Naive thymus-derived CD4-positive, alpha-beta T cell (primary cell): ENCODE data around the gene MAPKAP1. TPM values are rescaled to one million over a fixed set of nuclear protein-coding genes. Genes with fewer than 3 reads are reported as not detected.

Source experiments
- ATAC-seq: fragments of 150-1000 bp; cut with Tn5 transposase; 2 replicates; pipeline ENCODE4 v1.10.0; 2021; ENCODE audit warnings: mild to moderate bottlenecking, moderate library complexity
- CTCF ChIA-PET: fragments of 350-600 bp; sonication (Branson Sonifier 250); formaldehyde crosslinking; loops from one replicate; lab custom pipeline; 2021; ENCODE audit warnings: antibody characterized with exemption; lab: Charles Lee
- POLR2A ChIA-PET: fragments of 350-600 bp; sonication (Branson Sonifier 250); formaldehyde crosslinking; loops from one replicate; lab custom pipeline; 2021; ENCODE audit warnings: antibody characterized with exemption, inconsistent platforms; lab: Charles Lee
- DNase-seq, 9 donors: peaks; one replicate each; pipeline versions ENCODE4 v3.0.0 to v3.0.0-alpha.2; 2020 to 2022; ENCODE audit warnings: mixed read lengths in 1 of 9
- H3K27ac ChIP-seq: one replicate; pipeline ENCODE4 v1.7.0; 2013; ENCODE audit warnings: mild to moderate bottlenecking, low read depth, low read length, moderate library complexity
- H3K27me3 ChIP-seq, 2 donors: one replicate each; pipeline ENCODE4 v1.7.0; 2013; ENCODE audit warnings: low read length in 2 of 2, mild to moderate bottlenecking in 2 of 2, moderate library complexity in 2 of 2; ENCODE audit not compliant: control insufficient read depth in 2 of 2, insufficient read depth in 2 of 2
- H3K36me3 ChIP-seq, 3 experiments: 1 replicate in 2 of 3; 2 replicates in 1 of 3; pipeline ENCODE4 v1.7.0; 2013; ENCODE audit warnings: low read length in 3 of 3, mild to moderate bottlenecking in 3 of 3, moderate library complexity in 1 of 3; ENCODE audit not compliant: insufficient read depth in 3 of 3, control insufficient read depth in 2 of 3
- H3K4me1 ChIP-seq, 2 donors: one replicate each; pipeline ENCODE4 v1.7.0; 2013; ENCODE audit warnings: low read length in 2 of 2, mild to moderate bottlenecking in 2 of 2, moderate library complexity in 1 of 2; ENCODE audit not compliant: control insufficient read depth in 2 of 2, insufficient read depth in 2 of 2
- H3K4me3 ChIP-seq: 2 replicates; pipeline ENCODE4 v1.7.0; 2013; ENCODE audit warnings: mild to moderate bottlenecking, low read length
- H3K9me3 ChIP-seq, 3 experiments: 1 replicate in 2 of 3; 2 replicates in 1 of 3; pipeline ENCODE4 v1.7.0; 2013; ENCODE audit warnings: low read length in 3 of 3; ENCODE audit not compliant: control insufficient read depth in 2 of 3
- H3K27ac Mint-ChIP-seq, 9 donors: one replicate each; pipeline ENCODE4 v1.8.0; 2020 to 2022; ENCODE audit warnings: mixed read lengths in 9 of 9, mild to moderate bottlenecking in 8 of 9, moderate library complexity in 5 of 9, inconsistent platforms in 2 of 9
- H3K27me3 Mint-ChIP-seq, 5 donors: one replicate each; pipeline ENCODE4 v1.8.0; 2021 to 2022; ENCODE audit warnings: mixed read lengths in 5 of 5, mild to moderate bottlenecking in 1 of 5
- H3K36me3 Mint-ChIP-seq, 5 donors: one replicate each; pipeline ENCODE4 v1.8.0; 2020 to 2022; ENCODE audit warnings: mixed read lengths in 5 of 5, mild to moderate bottlenecking in 3 of 5, inconsistent platforms in 1 of 5
- H3K4me1 Mint-ChIP-seq, 7 donors: one replicate each; pipeline ENCODE4 v1.8.0; 2020 to 2022; ENCODE audit warnings: mixed read lengths in 7 of 7, mild to moderate bottlenecking in 3 of 7, inconsistent platforms in 1 of 7
- H3K4me3 Mint-ChIP-seq, 10 donors: one replicate each; pipeline ENCODE4 v1.8.0; 2020 to 2022; ENCODE audit warnings: mild to moderate bottlenecking in 10 of 10, mixed read lengths in 10 of 10, moderate library complexity in 6 of 10, inconsistent platforms in 2 of 10
- H3K9me3 Mint-ChIP-seq, 11 donors: one replicate each; pipeline ENCODE4 v1.8.0; 2020 to 2022; ENCODE audit warnings: mixed read lengths in 11 of 11, mild to moderate bottlenecking in 4 of 11, inconsistent platforms in 1 of 11, moderate library complexity in 1 of 11
- intact Hi-C, 2 donors: fragments of 100-400 bp; cut with micrococcal nuclease; formaldehyde crosslinking; loops; one replicate each; pipeline ENCODE4 v1.15.1; 2023
- polyA plus RNA-seq, 2 donors: library from polyadenylated mRNA; unstranded; fragments of 300-500 nt; fragmentation: Illumina TruSeq; gene quantifications; one replicate each; pipeline ENCODE4 v1.2.3, GENCODE V29; 2021
- total RNA-seq, 6 experiments: library from RNA in 5 of 6; stranded (reverse) in 5 of 6; gene quantifications; 1 replicate in 5 of 6; 2 replicates in 1 of 6; pipeline ENCODE4 v1.2.3 and lab custom pipeline; 2021 to 2026

Gene MAPKAP1
- total RNA-seq (10 to 100 TPM; 41.3 to 63.8 (median 55.8) TPM), polyA plus RNA-seq (10 to 100 TPM; 52.5 to 73.6 TPM), total RNA-seq (lab: John Stamatoyannopoulos, UW) (72.7 reads per million, percentile 79 among the genes with 10 or more reads in this experiment)

- Mint-ChIP-seq H3K27me3 (peaks cover 0 to 6% (median 0%) of the 10 kb centered on the region in 5 donors), H3K9me3 (peaks cover 0 to 2% (median 0%) of the 10 kb centered on the region in 11 donors), H3K36me3 (peaks cover 0 to 8% (median 3%) of the 10 kb centered on the region in 5 donors), H3K27ac (peak within 1 kb of the TSS; percentile 73 to 94 (median 87)), H3K4me3 (peak within 1 kb of the TSS; percentile 84 to 93 (median 88)), H3K4me1 (peaks cover 21 to 59% (median 45%) of the 10 kb centered on the region in 7 donors)
- ChIA-PET POLR2A (interaction anchor here (0.6 to 1.8 kb wide), 8 partner anchors 9 to 123 kb away, joined by 3 to 6 read pairs (median 4); no protein-coding TSS in a partner anchor), CTCF (interaction anchor here (0.7 kb wide), 1 partner anchor 122 kb away, joined by 3 read pairs; no protein-coding TSS in a partner anchor)
- Histone ChIP-seq H3K4me1 (peaks cover 19 to 24% of the 10 kb centered on the region in 2 donors), H3K27me3 (no peaks in the 10 kb centered on the region), H3K4me3 (peak within 1 kb of the TSS; percentile 68), H3K27ac (peak within 1 kb of the TSS; percentile 77), H3K9me3 (no peaks in the 10 kb centered on the region), H3K36me3 (peaks cover 0 to 3% (median 0%) of the 10 kb centered on the region in 3 experiments)
- intact Hi-C loops, result loop anchor here (1.0 to 5.0 kb wide), 5 partner anchors 39 to 705 kb away; partner anchors contain the start of gene HSPA5 (in 1 of the 2)
- ATAC-seq, result peak; percentile 99
- DNase-seq, result peak; percentile 75 to 95 (median 84)
Observed at GRCh38 chr9:125706651-125707471, at the start of gene MAPKAP1. Gene MAPKAP1 (minus strand): TSS chr9:125707208. CDS start chr9:125672574, 34,634 bp downstream.

- Histone ChIP-seq H3K27me3 (no peaks in the 10 kb centered on the region), H3K9me3 (no peaks in the 10 kb centered on the region), H3K4me1 (no peaks in the 10 kb centered on the region), H3K4me3 (no peak overlapping the region), H3K27ac (no peak overlapping the region), H3K36me3 (no peaks in the 10 kb centered on the region)
- H3K27me3 Mint-ChIP-seq, result no peaks in the 10 kb centered on the region
- H3K27ac Mint-ChIP-seq, result no peak overlapping the region
- peaks cover 0 to 59% (median 37%) of the 10 kb centered on the region in 7 donors for H3K4me1 Mint-ChIP-seq
- intact Hi-C loops, result no loop called here
- ChIA-PET CTCF (interaction anchor here (0.7 kb wide), 1 partner anchor 56 kb away, joined by 3 read pairs; no protein-coding TSS in a partner anchor), POLR2A (no interaction called here)
- H3K4me3 Mint-ChIP-seq, result no peak overlapping the region
- H3K36me3 Mint-ChIP-seq, result no peaks in the 10 kb centered on the region
- DNase-seq (no peak), ATAC-seq (no peak)
- H3K9me3 Mint-ChIP-seq, result no peaks in the 10 kb centered on the region
Observed at GRCh38 chr9:125756518-125756917, 49.5 kb upstream of the MAPKAP1 start.

- Histone ChIP-seq H3K4me3 (no peak overlapping the region), H3K4me1 (no peaks in the 10 kb centered on the region), H3K9me3 (no peaks in the 10 kb centered on the region), H3K27ac (no peak overlapping the region), H3K36me3 (no peaks in the 10 kb centered on the region), H3K27me3 (no peaks in the 10 kb centered on the region)
- Mint-ChIP-seq H3K27me3 (no peaks in the 10 kb centered on the region), H3K36me3 (peaks cover 0 to under 1% (median 0%) of the 10 kb centered on the region in 5 donors), H3K4me1 (peaks cover 7 to 69% (median 48%) of the 10 kb centered on the region in 7 donors), H3K9me3 (no peaks in the 10 kb centered on the region), H3K4me3 (no peak overlapping the region), H3K27ac (no peak overlapping the region)
- intact Hi-C loops, result no loop called here
- DNase-seq (no peak), ATAC-seq (no peak)
- ChIA-PET CTCF (interaction anchor here (0.7 kb wide), 1 partner anchor 109 kb away, joined by 3 read pairs; no protein-coding TSS in a partner anchor), POLR2A (no interaction called here)
Observed at GRCh38 chr9:125755340-125755739, 48.3 kb upstream of the MAPKAP1 start.

- POLR2A ChIA-PET, result no interaction called here
- no peak overlapping the region for H3K27ac ChIP-seq
- no peaks in the 10 kb centered on the region for H3K9me3 ChIP-seq
- no peak for ATAC-seq
- H3K4me3 Mint-ChIP-seq, result no peak overlapping the region
- no peaks in the 10 kb centered on the region for H3K36me3 ChIP-seq
- CTCF ChIA-PET, result interaction anchor here (0.7 kb wide), 1 partner anchor 37 kb away, joined by 4 read pairs; no protein-coding TSS in a partner anchor
- peaks cover 0 to under 1% of the 10 kb centered on the region in 2 donors for H3K4me1 ChIP-seq
- intact Hi-C loops, result no loop called here
- H3K36me3 Mint-ChIP-seq, result peaks cover 0 to 5% (median 0%) of the 10 kb centered on the region in 5 donors
- no peaks in the 10 kb centered on the region for H3K27me3 Mint-ChIP-seq
- H3K4me3 ChIP-seq, result no peak overlapping the region
- peaks cover 18 to 69% (median 50%) of the 10 kb centered on the region in 7 donors for H3K4me1 Mint-ChIP-seq
- H3K9me3 Mint-ChIP-seq, result no peaks in the 10 kb centered on the region
- peak overlapping the region in 1 of 9 donors; percentile 49 for H3K27ac Mint-ChIP-seq
- DNase-seq, result no peak
- H3K27me3 ChIP-seq, result no peaks in the 10 kb centered on the region
Observed at GRCh38 chr9:125754096-125754495, 47.1 kb upstream of the MAPKAP1 start.

- no peak for ATAC-seq
- no peak overlapping the region for H3K4me3 ChIP-seq
- CTCF ChIA-PET, result no interaction called here
- Mint-ChIP-seq H3K27ac (peak overlapping the region in 3 of 9 donors; percentile 7 to 17 (median 13)), H3K9me3 (no peaks in the 10 kb centered on the region), H3K27me3 (no peaks in the 10 kb centered on the region), H3K36me3 (peaks cover 0 to 5% (median 0%) of the 10 kb centered on the region in 5 donors), H3K4me3 (no peak overlapping the region), H3K4me1 (peaks cover 21 to 63% (median 43%) of the 10 kb centered on the region in 7 donors)
- intact Hi-C loops, result no loop called here
- no peak for DNase-seq
- H3K36me3 ChIP-seq, result peaks cover 0 to 8% (median 0%) of the 10 kb centered on the region in 3 experiments
- H3K27ac ChIP-seq, result no peak overlapping the region
- peaks cover 0 to 4% of the 10 kb centered on the region in 2 donors for H3K4me1 ChIP-seq
- POLR2A ChIA-PET, result interaction anchor here (0.6 kb wide), 1 partner anchor 47 kb away, joined by 3 read pairs; no protein-coding TSS in a partner anchor
- H3K9me3 ChIP-seq, result no peaks in the 10 kb centered on the region
- H3K27me3 ChIP-seq, result no peaks in the 10 kb centered on the region
Observed at GRCh38 chr9:125752070-125752628, 45.1 kb upstream of the MAPKAP1 start.

GRCh38 chr9:125750627-125751011 is 43.6 kb upstream of the MAPKAP1 start:
- H3K36me3 Mint-ChIP-seq, result peaks cover 0 to 5% (median 0%) of the 10 kb centered on the region in 5 donors
- peak overlapping the region; percentile 1 to 95 (median 64) for H3K4me3 Mint-ChIP-seq
- ATAC-seq, result no peak
- intact Hi-C loops, result loop anchor here in 1 of 2 donors (1.0 kb wide), 1 partner anchor 16 kb away; no protein-coding TSS in a partner anchor
- no peak overlapping the region for H3K4me3 ChIP-seq
- peaks cover 21 to 53% (median 41%) of the 10 kb centered on the region in 7 donors for H3K4me1 Mint-ChIP-seq
- H3K4me1 ChIP-seq, result peaks cover 0 to 4% of the 10 kb centered on the region in 2 donors
- CTCF ChIA-PET, result interaction anchor here (1.1 kb wide), 1 partner anchor 9 kb away, joined by 3 read pairs; no protein-coding TSS in a partner anchor
- peak overlapping the region; percentile 46 for H3K27ac ChIP-seq
- POLR2A ChIA-PET, result interaction anchor here (1.0 to 1.7 kb wide), 2 partner anchors 9 to 79 kb away, joined by 4 to 10 read pairs; no protein-coding TSS in a partner anchor
- no peaks in the 10 kb centered on the region for H3K9me3 ChIP-seq
- no peaks in the 10 kb centered on the region for H3K27me3 ChIP-seq
- peaks cover 0 to 7% (median 0%) of the 10 kb centered on the region in 5 donors for H3K27me3 Mint-ChIP-seq
- no peaks in the 10 kb centered on the region for H3K9me3 Mint-ChIP-seq
- peak overlapping the region in 7 of 9 donors; percentile 24 to 88 (median 70) for H3K27ac Mint-ChIP-seq
- peaks cover 0 to 8% (median 0%) of the 10 kb centered on the region in 3 experiments for H3K36me3 ChIP-seq
- DNase-seq, result no peak
